ENCODE results near the gene PYGB.

Gene PYGB

DNA sequence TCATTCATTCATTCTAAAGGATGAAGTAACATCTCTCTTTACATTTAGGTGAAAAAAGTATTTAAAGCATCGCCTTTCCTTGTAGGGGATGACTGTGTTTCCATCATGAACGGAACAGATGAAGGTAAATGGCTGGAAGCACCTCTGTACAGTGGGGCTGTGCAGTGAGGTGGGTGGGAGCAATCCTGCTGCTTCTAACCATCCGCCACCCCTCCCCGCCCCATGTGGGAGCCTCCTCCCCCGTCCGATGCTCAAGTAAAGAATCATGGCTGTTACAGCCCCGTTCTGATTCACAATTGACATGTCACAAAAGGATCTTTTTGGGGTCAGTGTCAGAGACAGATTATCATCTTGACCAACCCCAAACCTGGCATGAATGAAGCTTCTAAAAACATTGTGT lies 33.1 kb upstream of the PYGB start:
- no peak for TF ChIP-seq ZBTB7A (IDR thresholded peaks at IDR 0.05; ENCODE audit: low read depth)
- TF ChIP-seq, protein P1, sequence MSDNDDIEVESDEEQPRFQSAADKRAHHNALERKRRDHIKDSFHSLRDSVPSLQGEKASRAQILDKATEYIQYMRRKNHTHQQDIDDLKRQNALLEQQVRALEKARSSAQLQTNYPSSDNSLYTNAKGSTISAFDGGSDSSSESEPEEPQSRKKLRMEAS (IDR thresholded peaks at IDR 0.05), result no peak
- no peak for TF ChIP-seq TAF1 (IDR thresholded peaks at IDR 0.05; ENCODE audit: low read depth)
- no peak for TF ChIP-seq EP300 (IDR thresholded peaks at IDR 0.05; ENCODE audit: borderline replicate concordance)
- TF ChIP-seq NFIC (IDR thresholded peaks at IDR 0.05), result no peak
- TF ChIP-seq YY1 (IDR thresholded peaks at IDR 0.05; ENCODE audit: low read depth), result no peak
- no peak for TF ChIP-seq EGR1 (IDR thresholded peaks at IDR 0.05)
- TF ChIP-seq, protein P2, sequence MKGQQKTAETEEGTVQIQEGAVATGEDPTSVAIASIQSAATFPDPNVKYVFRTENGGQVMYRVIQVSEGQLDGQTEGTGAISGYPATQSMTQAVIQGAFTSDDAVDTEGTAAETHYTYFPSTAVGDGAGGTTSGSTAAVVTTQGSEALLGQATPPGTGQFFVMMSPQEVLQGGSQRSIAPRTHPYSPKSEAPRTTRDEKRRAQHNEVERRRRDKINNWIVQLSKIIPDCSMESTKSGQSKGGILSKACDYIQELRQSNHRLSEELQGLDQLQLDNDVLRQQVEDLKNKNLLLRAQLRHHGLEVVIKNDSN (IDR thresholded peaks at IDR 0.05), result no peak

DNA sequence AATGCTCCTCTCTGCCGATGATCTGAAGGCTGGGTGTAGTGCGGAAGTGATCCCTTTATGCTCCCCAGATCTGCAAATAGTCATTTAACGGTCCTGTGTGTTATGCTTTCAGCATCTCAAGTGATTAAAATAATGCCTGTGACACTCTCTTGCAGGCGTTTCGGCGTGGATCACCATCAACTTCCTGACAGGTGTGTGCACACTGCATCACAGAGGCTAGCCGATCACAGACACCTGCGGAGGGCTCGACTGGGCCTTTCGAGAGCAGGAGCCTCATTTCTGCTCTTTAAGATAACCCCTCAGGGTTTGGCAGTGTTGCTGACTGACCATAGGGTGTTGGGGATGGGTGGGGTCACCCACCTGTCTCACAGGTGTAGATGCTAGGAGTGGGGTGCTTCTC lies 32.4 kb upstream of the PYGB start:
- TF ChIP-seq TCF12 (IDR thresholded peaks at IDR 0.05; ENCODE audit: low read depth) (no peak), EGR1 (IDR thresholded peaks at IDR 0.05) (no peak), FOXM1 (IDR thresholded peaks at IDR 0.05; ENCODE audit: borderline replicate concordance, low read depth) (no peak), YY1 (IDR thresholded peaks at IDR 0.05; ENCODE audit: low read depth) (no peak), TAF1 (IDR thresholded peaks at IDR 0.05; ENCODE audit: low read depth) (no peak), CEBPB (IDR thresholded peaks at IDR 0.05) (no peak), ZBTB7A (IDR thresholded peaks at IDR 0.05; ENCODE audit: low read depth) (no peak), EP300 (IDR thresholded peaks at IDR 0.05; ENCODE audit: borderline replicate concordance) (no peak), TEAD4 (IDR thresholded peaks at IDR 0.05) (no peak)

DNA sequence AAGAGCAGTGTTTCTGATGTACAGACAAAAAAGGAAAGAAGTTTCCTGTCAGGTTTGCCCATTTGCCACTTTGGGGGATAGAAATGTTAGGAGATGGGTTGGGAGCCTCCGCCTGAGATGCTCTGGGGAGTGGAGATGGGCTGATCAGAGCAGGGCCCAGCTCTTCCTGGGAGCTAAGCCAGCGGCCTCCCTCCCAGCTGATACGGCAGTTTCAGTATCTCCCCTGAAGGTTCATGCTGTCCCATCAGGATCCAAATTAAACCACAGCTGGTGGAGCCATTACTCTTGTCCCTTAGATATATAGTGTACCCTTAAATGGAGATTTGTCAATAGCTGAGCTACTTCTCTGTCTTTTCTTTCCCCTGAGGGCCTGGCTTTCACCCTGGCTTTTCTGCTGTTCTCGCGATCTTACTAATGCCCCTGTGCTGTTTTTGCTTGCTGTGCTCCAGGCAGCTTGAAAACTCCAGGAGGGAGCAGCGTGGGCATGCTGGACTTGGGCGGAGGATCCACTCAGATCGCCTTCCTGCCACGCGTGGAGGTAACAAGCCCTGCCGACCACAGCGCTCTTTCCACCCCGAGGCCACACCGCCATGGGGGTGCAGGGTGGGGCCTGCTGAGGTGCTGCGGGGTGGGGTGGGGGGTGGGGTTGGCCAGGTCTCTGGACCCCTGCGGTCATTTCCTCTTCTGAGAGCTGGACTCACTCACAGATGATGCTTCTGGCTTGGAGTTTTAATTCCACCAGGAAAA lies 31.5 kb upstream of the PYGB start:
- TF ChIP-seq RAD21 (IDR thresholded peaks at IDR 0.05; ENCODE audit: low read depth) (no peak), CREB1 (IDR thresholded peaks at IDR 0.05; ENCODE audit: low read depth) (no peak), TAF1 (IDR thresholded peaks at IDR 0.05; ENCODE audit: low read depth) (no peak), EGR1 (IDR thresholded peaks at IDR 0.05) (no peak), ZBTB7A (IDR thresholded peaks at IDR 0.05; ENCODE audit: low read depth) (no peak), YY1 (IDR thresholded peaks at IDR 0.05; ENCODE audit: low read depth) (no peak)
- TF ChIP-seq, protein P1 (IDR thresholded peaks at IDR 0.05), result no peak

DNA sequence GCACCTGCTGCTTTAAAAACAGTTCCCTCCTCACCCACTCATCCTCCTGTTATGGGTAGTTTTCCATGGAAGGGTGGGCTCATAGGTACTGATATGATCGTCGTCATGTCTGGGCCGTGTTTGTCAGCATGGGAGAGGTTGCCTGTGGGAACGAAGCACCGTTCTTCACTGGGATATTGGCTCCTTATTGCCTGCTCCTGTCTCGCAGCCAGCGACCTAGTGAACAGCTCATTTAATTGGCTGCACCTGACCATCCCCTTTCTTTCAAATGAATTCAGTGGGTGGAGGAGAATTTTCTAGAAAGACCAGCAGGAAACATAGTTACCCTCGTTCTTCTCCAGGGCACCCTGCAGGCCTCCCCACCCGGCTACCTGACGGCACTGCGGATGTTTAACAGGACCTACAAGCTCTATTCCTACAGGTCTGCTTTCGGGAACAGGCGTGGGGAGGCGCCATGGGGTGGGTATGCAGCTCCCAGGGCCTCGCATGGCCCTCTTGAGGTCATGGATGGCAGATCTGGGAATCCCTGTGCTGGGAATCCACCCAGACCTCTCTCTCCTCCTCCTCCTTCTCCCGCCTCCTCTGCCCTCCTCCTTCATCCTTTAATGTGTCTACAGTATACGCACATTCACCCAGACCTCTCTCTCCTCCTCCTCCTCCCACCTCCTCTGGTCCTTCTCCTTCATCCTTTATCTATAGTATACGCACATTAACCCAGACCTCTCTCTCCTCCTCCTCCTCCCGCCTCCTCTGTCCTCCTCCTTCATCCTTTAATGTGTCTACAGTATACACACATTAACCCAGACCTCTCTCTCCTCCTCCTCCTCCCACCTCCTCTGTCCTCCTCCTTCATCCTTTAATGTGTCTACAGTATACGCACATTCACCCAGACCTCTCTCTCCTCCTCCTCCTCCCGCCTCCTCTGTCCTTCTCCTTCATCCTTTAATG lies 30.4 kb upstream of the PYGB start:
- no peak for TF ChIP-seq CREB1 (IDR thresholded peaks at IDR 0.05; ENCODE audit: low read depth)
- TF ChIP-seq RAD21 (IDR thresholded peaks at IDR 0.05; ENCODE audit: low read depth), result no peak
- no peak for TF ChIP-seq CEBPB (IDR thresholded peaks at IDR 0.05)
- TF ChIP-seq TEAD4 (IDR thresholded peaks at IDR 0.05), result no peak
- TF ChIP-seq, protein P1 (IDR thresholded peaks at IDR 0.05), result no peak
- no peak for TF ChIP-seq TCF12 (IDR thresholded peaks at IDR 0.05; ENCODE audit: low read depth)
- TF ChIP-seq TAF1 (IDR thresholded peaks at IDR 0.05; ENCODE audit: low read depth), result no peak
- TF ChIP-seq, protein P3, sequence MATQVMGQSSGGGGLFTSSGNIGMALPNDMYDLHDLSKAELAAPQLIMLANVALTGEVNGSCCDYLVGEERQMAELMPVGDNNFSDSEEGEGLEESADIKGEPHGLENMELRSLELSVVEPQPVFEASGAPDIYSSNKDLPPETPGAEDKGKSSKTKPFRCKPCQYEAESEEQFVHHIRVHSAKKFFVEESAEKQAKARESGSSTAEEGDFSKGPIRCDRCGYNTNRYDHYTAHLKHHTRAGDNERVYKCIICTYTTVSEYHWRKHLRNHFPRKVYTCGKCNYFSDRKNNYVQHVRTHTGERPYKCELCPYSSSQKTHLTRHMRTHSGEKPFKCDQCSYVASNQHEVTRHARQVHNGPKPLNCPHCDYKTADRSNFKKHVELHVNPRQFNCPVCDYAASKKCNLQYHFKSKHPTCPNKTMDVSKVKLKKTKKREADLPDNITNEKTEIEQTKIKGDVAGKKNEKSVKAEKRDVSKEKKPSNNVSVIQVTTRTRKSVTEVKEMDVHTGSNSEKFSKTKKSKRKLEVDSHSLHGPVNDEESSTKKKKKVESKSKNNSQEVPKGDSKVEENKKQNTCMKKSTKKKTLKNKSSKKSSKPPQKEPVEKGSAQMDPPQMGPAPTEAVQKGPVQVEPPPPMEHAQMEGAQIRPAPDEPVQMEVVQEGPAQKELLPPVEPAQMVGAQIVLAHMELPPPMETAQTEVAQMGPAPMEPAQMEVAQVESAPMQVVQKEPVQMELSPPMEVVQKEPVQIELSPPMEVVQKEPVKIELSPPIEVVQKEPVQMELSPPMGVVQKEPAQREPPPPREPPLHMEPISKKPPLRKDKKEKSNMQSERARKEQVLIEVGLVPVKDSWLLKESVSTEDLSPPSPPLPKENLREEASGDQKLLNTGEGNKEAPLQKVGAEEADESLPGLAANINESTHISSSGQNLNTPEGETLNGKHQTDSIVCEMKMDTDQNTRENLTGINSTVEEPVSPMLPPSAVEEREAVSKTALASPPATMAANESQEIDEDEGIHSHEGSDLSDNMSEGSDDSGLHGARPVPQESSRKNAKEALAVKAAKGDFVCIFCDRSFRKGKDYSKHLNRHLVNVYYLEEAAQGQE (IDR thresholded peaks at IDR 0.05; ENCODE audit: low read depth), result no peak
- TF ChIP-seq, protein P2 (IDR thresholded peaks at IDR 0.05), result no peak
- TF ChIP-seq EGR1 (IDR thresholded peaks at IDR 0.05), result no peak
- TF ChIP-seq FOXM1 (IDR thresholded peaks at IDR 0.05; ENCODE audit: borderline replicate concordance, low read depth), result no peak

DNA sequence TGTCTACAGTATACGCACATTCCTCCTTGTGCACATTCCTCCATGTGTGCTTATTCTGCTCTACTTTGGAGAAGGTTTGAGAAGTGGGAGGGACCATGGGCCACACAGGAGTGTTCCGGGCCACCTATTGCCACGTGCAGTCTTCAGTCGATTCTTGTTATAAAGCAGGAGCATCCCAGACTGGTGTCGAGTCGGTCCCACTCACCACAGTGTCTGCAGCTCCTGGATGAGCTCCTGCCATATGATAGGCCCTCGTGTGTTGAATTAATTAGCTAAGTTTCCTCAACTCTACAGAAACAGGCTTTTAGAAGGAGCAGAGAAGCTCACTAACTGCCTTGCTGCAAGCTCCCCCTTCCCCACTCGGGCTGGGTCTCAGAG lies 29.8 kb upstream of the PYGB start:
- TF ChIP-seq EGR1 (IDR thresholded peaks at IDR 0.05) (no peak), YY1 (IDR thresholded peaks at IDR 0.05; ENCODE audit: low read depth) (no peak), CREB1 (IDR thresholded peaks at IDR 0.05; ENCODE audit: low read depth) (no peak), TCF12 (IDR thresholded peaks at IDR 0.05; ENCODE audit: low read depth) (no peak), TAF1 (IDR thresholded peaks at IDR 0.05; ENCODE audit: low read depth) (no peak), CEBPB (IDR thresholded peaks at IDR 0.05) (no peak), EP300 (IDR thresholded peaks at IDR 0.05; ENCODE audit: borderline replicate concordance) (no peak), NFIC (IDR thresholded peaks at IDR 0.05) (no peak), FOXM1 (IDR thresholded peaks at IDR 0.05; ENCODE audit: borderline replicate concordance, low read depth) (no peak), RAD21 (IDR thresholded peaks at IDR 0.05; ENCODE audit: low read depth) (no peak), TEAD4 (IDR thresholded peaks at IDR 0.05) (no peak), ZBTB7A (IDR thresholded peaks at IDR 0.05; ENCODE audit: low read depth) (no peak)
- TF ChIP-seq, protein P1 (IDR thresholded peaks at IDR 0.05), result no peak
- TF ChIP-seq, protein P2 (IDR thresholded peaks at IDR 0.05), result no peak
- TF ChIP-seq, protein P3 (IDR thresholded peaks at IDR 0.05; ENCODE audit: low read depth), result no peak

All from Ishikawa (cell line).